CD14-positive monocyte (primary cell): ENCODE measurements around the gene CDH18. TPM values are rescaled to one million over a fixed set of nuclear protein-coding genes. Genes with fewer than 3 reads are reported as not detected.

Source experiments
- DNase-seq, 3 donors: peaks; one replicate each; pipeline ENCODE4 v3.0.0-alpha.2; 2011 to 2022
- H2AFZ ChIP-seq: 2 replicates; pipeline ENCODE4 v1.6.0; 2012; ENCODE audit warnings: mild to moderate bottlenecking, low read depth, low read length, inconsistent platforms; ENCODE audit not compliant: insufficient read depth, poor library complexity, severe bottlenecking
- H3K27ac ChIP-seq, 2 donors: 1 replicate in 1 of 2; 2 replicates in 1 of 2; pipeline ENCODE4 v1.5.1; 2012 to 2013; ENCODE audit warnings: low read length in 2 of 2, control low read depth in 1 of 2, inconsistent platforms in 1 of 2, low read depth in 1 of 2, mild to moderate bottlenecking in 1 of 2
- H3K27me3 ChIP-seq, 2 donors: one replicate each; pipeline versions ENCODE4 v1.6.0 to v1.6.1; 2011 to 2013; ENCODE audit warnings: low read length in 2 of 2; ENCODE audit not compliant: control insufficient read depth in 2 of 2, insufficient read depth in 2 of 2
- H3K36me3 ChIP-seq, 2 donors: replicated peaks in 1 of 2; 1 replicate in 1 of 2; 2 replicates in 1 of 2; pipeline versions ENCODE4 v1.5.1 to v1.6.1; 2012 to 2013; ENCODE audit warnings: low read length in 2 of 2, control low read depth in 1 of 2, inconsistent platforms in 1 of 2, mild to moderate bottlenecking in 1 of 2; ENCODE audit not compliant: insufficient read depth in 2 of 2, control insufficient read depth in 1 of 2
- H3K4me1 ChIP-seq, 2 donors: 1 replicate in 1 of 2; 2 replicates in 1 of 2; pipeline versions ENCODE4 v1.5.1 to v1.6.1; 2012 to 2013; ENCODE audit warnings: low read length in 2 of 2, control low read depth in 1 of 2, inconsistent platforms in 1 of 2, mild to moderate bottlenecking in 1 of 2, moderate library complexity in 1 of 2; ENCODE audit not compliant: insufficient read depth in 2 of 2, control insufficient read depth in 1 of 2
- H3K4me2 ChIP-seq: replicated peaks from 2 replicates; pipeline ENCODE3; 2012; ENCODE audit warnings: low read length, moderate library complexity, mild to moderate bottlenecking; ENCODE audit not compliant: poor library complexity, severe bottlenecking; ENCODE audit errors: extremely low read depth
- H3K4me3 ChIP-seq, 3 experiments: fragments of 200-600 bp in 1 of 3; sonication (generic) in 1 of 3; replicated peaks in 1 of 3; 1 replicate in 2 of 3; 2 replicates in 1 of 3; pipeline ENCODE4 v1.5.1; 2011 to 2013; ENCODE audit warnings: low read length in 3 of 3, mild to moderate bottlenecking in 3 of 3, control low read depth in 2 of 3, low read depth in 2 of 3, inconsistent platforms in 1 of 3, moderate library complexity in 1 of 3
- H3K79me2 ChIP-seq: 2 replicates; pipeline ENCODE4 v1.6.0; 2012; ENCODE audit warnings: mild to moderate bottlenecking, control low read depth, inconsistent platforms, low read length, moderate library complexity; ENCODE audit not compliant: insufficient read depth
- H3K9ac ChIP-seq: 2 replicates; pipeline ENCODE4 v1.6.0; 2017; ENCODE audit warnings: low read length, mild to moderate bottlenecking; ENCODE audit not compliant: insufficient read depth, poor library complexity, severe bottlenecking
- H3K9me3 ChIP-seq, 2 donors: replicated peaks in 1 of 2; 1 replicate in 1 of 2; 2 replicates in 1 of 2; pipeline versions ENCODE4 v1.5.1 to v1.6.1; 2012 to 2013; ENCODE audit warnings: low read length in 2 of 2, control low read depth in 1 of 2; ENCODE audit not compliant: control insufficient read depth in 1 of 2, insufficient read depth in 1 of 2
- H4K20me1 ChIP-seq: 2 replicates; pipeline ENCODE4 v1.6.0; 2012; ENCODE audit warnings: mild to moderate bottlenecking, low read length, control low read depth, moderate library complexity; ENCODE audit not compliant: insufficient read depth
- H3K27ac Mint-ChIP-seq, 7 donors: one replicate each; pipeline ENCODE4 v1.8.0; 2020; ENCODE audit warnings: mild to moderate bottlenecking in 7 of 7, mixed read lengths in 7 of 7, moderate library complexity in 6 of 7, inconsistent platforms in 2 of 7
- H3K27me3 Mint-ChIP-seq, 3 donors: one replicate each; pipeline ENCODE4 v1.8.0; 2021 to 2022; ENCODE audit warnings: low read depth in 3 of 3, mild to moderate bottlenecking in 3 of 3, mixed read lengths in 3 of 3, moderate library complexity in 3 of 3, inconsistent platforms in 1 of 3
- H3K36me3 Mint-ChIP-seq, 2 donors: one replicate each; pipeline ENCODE4 v1.8.0; 2020; ENCODE audit warnings: mixed read lengths in 2 of 2, inconsistent platforms in 1 of 2, mild to moderate bottlenecking in 1 of 2
- H3K4me1 Mint-ChIP-seq: one replicate; pipeline ENCODE4 v1.8.0; 2020; ENCODE audit warnings: mild to moderate bottlenecking, mixed read lengths
- H3K4me3 Mint-ChIP-seq, 2 donors: one replicate each; pipeline ENCODE4 v1.8.0; 2020; ENCODE audit warnings: mild to moderate bottlenecking in 2 of 2, mixed read lengths in 2 of 2, moderate library complexity in 1 of 2
- H3K9me3 Mint-ChIP-seq, 7 donors: one replicate each; pipeline ENCODE4 v1.8.0; 2020 to 2022; ENCODE audit warnings: mixed read lengths in 7 of 7, mild to moderate bottlenecking in 6 of 7, moderate library complexity in 6 of 7, inconsistent platforms in 2 of 7
- WGBS: methylation state at CpG from one replicate; pipeline ENCODE4 v1.1.5; 2013; ENCODE audit warnings: missing lambda C conversion rate; ENCODE audit not compliant: insufficient coverage; 5-methylcytosine and 5-hydroxymethylcytosine counted together
- intact Hi-C, 2 donors: fragments of 100-400 bp; cut with micrococcal nuclease; formaldehyde crosslinking; loops; one replicate each; pipeline versions ENCODE4 v1.15.0 to v1.15.1; 2023
- polyA plus RNA-seq, 3 donors: library from polyadenylated mRNA; depleted of rRNA in 1 of 3; unstranded in 2 of 3; stranded (reverse) in 1 of 3; fragments of 300-500 nt in 2 of 3; fragments of >200 nt in 1 of 3; fragmentation: Illumina TruSeq in 2 of 3; gene quantifications; 1 replicate in 2 of 3; 2 replicates in 1 of 3; pipeline ENCODE4 v1.2.3, GENCODE V29; 2012 to 2021
- TF ChIP-seq, protein P1 (sequence below): fragments of 200-600 bp; IDR thresholded peaks from one replicate; pipeline ENCODE4 v1.8.0; 2022; ENCODE audit warnings: antibody characterized with exemption, mild to moderate bottlenecking

CDH18 gene
- polyA plus RNA-seq, 3 donors, result not detected

DNA sequence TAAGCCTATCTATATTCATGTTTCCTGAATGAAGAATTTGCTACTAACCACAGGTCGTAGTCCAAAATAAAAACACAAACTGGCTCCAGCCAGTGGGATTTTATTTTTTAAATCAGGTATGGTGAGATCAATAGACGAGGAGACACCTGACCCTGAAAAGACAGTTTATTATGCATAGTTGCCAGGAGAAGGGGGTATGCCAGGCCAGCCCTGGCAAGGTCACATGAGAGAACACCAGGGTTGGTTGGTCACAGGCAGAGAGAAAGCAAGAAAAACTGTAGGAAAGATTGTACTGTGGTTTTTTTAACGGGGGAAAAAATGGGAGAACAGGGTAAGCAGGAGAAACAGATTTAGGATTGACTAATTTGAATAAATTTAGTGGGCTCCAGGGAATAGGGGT is 125.3 kb downstream of the CDH18 start:
- peaks cover 0 to 2% (median 0%) of the 10 kb centered on the region in 3 donors for H3K27me3 Mint-ChIP-seq
- Histone ChIP-seq H3K27ac (no peak overlapping the region), H3K79me2 (no peaks in the 10 kb centered on the region), H3K27me3 (no peaks in the 10 kb centered on the region), H3K9ac (no peak overlapping the region), H3K4me1 (no peaks in the 10 kb centered on the region), H3K9me3 (peaks cover 0 to 11% of the 10 kb centered on the region in 2 donors), H2AFZ (no peak overlapping the region), H3K4me2 (no peak overlapping the region), H3K36me3 (no peaks in the 10 kb centered on the region), H3K4me3 (no peak overlapping the region), H4K20me1 (no peaks in the 10 kb centered on the region)
- WGBS, result 81% methylated on average over 2 of the region's 3 CpGs
- no peak overlapping the region for H3K27ac Mint-ChIP-seq
- no peaks in the 10 kb centered on the region for H3K36me3 Mint-ChIP-seq
- peaks cover 0 to 16% (median 6%) of the 10 kb centered on the region in 7 donors for H3K9me3 Mint-ChIP-seq
- DNase-seq, result no peak
- no peaks in the 10 kb centered on the region for H3K4me1 Mint-ChIP-seq
- TF ChIP-seq, protein P1, sequence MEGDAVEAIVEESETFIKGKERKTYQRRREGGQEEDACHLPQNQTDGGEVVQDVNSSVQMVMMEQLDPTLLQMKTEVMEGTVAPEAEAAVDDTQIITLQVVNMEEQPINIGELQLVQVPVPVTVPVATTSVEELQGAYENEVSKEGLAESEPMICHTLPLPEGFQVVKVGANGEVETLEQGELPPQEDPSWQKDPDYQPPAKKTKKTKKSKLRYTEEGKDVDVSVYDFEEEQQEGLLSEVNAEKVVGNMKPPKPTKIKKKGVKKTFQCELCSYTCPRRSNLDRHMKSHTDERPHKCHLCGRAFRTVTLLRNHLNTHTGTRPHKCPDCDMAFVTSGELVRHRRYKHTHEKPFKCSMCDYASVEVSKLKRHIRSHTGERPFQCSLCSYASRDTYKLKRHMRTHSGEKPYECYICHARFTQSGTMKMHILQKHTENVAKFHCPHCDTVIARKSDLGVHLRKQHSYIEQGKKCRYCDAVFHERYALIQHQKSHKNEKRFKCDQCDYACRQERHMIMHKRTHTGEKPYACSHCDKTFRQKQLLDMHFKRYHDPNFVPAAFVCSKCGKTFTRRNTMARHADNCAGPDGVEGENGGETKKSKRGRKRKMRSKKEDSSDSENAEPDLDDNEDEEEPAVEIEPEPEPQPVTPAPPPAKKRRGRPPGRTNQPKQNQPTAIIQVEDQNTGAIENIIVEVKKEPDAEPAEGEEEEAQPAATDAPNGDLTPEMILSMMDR, result no peak
- no peak overlapping the region for H3K4me3 Mint-ChIP-seq
- intact Hi-C loops, result no loop called here

- Histone ChIP-seq H3K9ac (no peak overlapping the region), H3K27me3 (no peaks in the 10 kb centered on the region), H4K20me1 (no peaks in the 10 kb centered on the region), H3K36me3 (no peaks in the 10 kb centered on the region), H3K79me2 (no peaks in the 10 kb centered on the region), H2AFZ (no peak overlapping the region), H3K27ac (no peak overlapping the region), H3K4me3 (no peak overlapping the region), H3K4me2 (no peak overlapping the region), H3K4me1 (no peaks in the 10 kb centered on the region), H3K9me3 (peaks cover 0 to 12% of the 10 kb centered on the region in 2 donors)
- no CpG with 5 or more reads among the region's 3 CpGs for WGBS
- Mint-ChIP-seq H3K4me1 (no peaks in the 10 kb centered on the region), H3K36me3 (no peaks in the 10 kb centered on the region), H3K9me3 (peaks cover 0 to 7% (median 3%) of the 10 kb centered on the region in 7 donors), H3K4me3 (no peak overlapping the region), H3K27me3 (no peaks in the 10 kb centered on the region), H3K27ac (no peak overlapping the region)
- intact Hi-C loops, result no loop called here
- DNase-seq, result no peak
- TF ChIP-seq, protein P1, result no peak
These were observed 129.0 kb downstream of the CDH18 start for GRCh38 chr5:19859020-19859419.
